ENCODE results near the gene FAM89A. TPM values are rescaled to one million over a fixed set of nuclear protein-coding genes. Genes with fewer than 3 reads are reported as not detected.

Gene FAM89A
- total and polyA plus RNA-seq, 2 donors (not counting 3 experiments of a cell fraction or from before 2014, with no cell fraction given), result 21.0 to 24.0 TPM

DNA sequence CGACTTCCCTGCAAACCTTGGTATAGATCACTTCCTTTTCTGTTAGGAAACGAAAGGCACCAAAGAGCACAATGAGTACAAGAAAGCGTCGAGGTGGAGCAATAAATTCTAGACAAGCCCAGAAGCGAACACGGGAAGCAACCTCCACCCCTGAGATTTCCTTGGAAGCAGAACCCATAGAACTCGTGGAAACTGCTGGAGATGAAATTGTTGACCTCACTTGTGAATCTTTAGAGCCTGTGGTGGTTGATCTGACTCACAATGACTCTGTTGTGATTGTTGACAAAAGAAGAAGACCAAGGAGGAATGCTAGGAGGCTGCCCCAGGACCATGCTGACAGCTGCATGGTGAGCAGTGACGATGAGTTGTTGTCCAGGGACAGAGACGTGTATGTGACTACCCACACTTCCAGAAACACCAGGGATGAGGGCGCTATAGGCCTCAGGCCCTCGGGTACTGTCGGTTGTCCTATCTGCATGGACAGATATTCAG is 18.5 kb downstream of the FAM89A start:
- Histone ChIP-seq H3K27me3 (ENCODE audit: control insufficient read depth in 2 of 2, insufficient read depth in 2 of 2, low read length in 2 of 2) (no peaks in the 10 kb centered on the region), H3K4me1 (ENCODE audit: control insufficient read depth, extremely low read depth, insufficient read depth, low read length) (peaks cover 7% of the 10 kb centered on the region), H3K9me1 (replicated peaks; ENCODE audit: control insufficient read depth, extremely low read depth, insufficient read depth, low read length) (no peaks in the 10 kb centered on the region), H4K20me1 (replicated peaks; ENCODE audit: control insufficient read depth, extremely low read depth, insufficient read depth, low read length) (no peaks in the 10 kb centered on the region), H3K79me2 (ENCODE audit: control insufficient read depth, insufficient read depth, low read length) (no peaks in the 10 kb centered on the region), H2AFZ (ENCODE audit: low read depth, low read length) (no peak overlapping the region), H3K9me3 (replicated peaks; ENCODE audit: control insufficient read depth, insufficient read depth, low read length) (no peaks in the 10 kb centered on the region), H3K4me2 (ENCODE audit: insufficient read depth, low read length) (no peak overlapping the region), H3K4me3 (replicated peaks in 1 of 3; ENCODE audit: insufficient read depth in 1 of 3, low read depth in 1 of 3, low read length in 3 of 3) (no peak overlapping the region), H3K36me3 (ENCODE audit: control insufficient read depth in 2 of 2, extremely low read depth in 1 of 2, insufficient read depth in 2 of 2, low read length in 2 of 2) (peaks cover 0 to 4% of the 10 kb centered on the region in 2 experiments), H3K27ac (ENCODE audit: insufficient read depth, low read depth, low read length) (no peak overlapping the region), H3K9ac (replicated peaks; ENCODE audit: extremely low read depth, insufficient read depth, low read length) (no peak overlapping the region)
- intact Hi-C loops (cut with micrococcal nuclease) (loop anchor here (2.0 kb wide), 2 partner anchors 71 to 189 kb away; no protein-coding TSS in a partner anchor), dilution Hi-C loops (cut with MboI; ENCODE audit: extremely low pct_ligation_motif_present, low sequenced_read_pairs) (no loop called here)
- ChIA-PET POLR2A (interaction anchor here (1.0 kb wide), 1 partner anchor 19 kb away, joined by 3 read pairs; the partner anchor contains the start of gene FAM89A), CTCF (no interaction called here)
- no peak for DNase-seq (ENCODE audit: low read depth, low spot score)
- no TSS peak for BruUV-seq (replicated peaks)
- TF ChIP-seq EZH2 (IDR thresholded peaks at IDR 0.05; ENCODE audit: borderline replicate concordance, low read depth, low read length, severe bottlenecking) (no peak), JUN (IDR thresholded peaks at IDR 0.05; ENCODE audit: borderline replicate concordance, insufficient read depth, insufficient read length, low read depth) (no peak), FOS (IDR thresholded peaks at IDR 0.05; ENCODE audit: borderline replicate concordance, insufficient read depth, low read length) (no peak), MYC (IDR thresholded peaks at IDR 0.05; ENCODE audit: low read depth, low read length) (no peak), GATA2 (IDR thresholded peaks at IDR 0.05; ENCODE audit: insufficient read depth, insufficient read length, low read depth, low read length) (no peak), POLR2AphosphoS5 (IDR thresholded peaks at IDR 0.05; ENCODE audit: insufficient read depth, low read depth, low read length) (no peak), POLR2A (IDR thresholded peaks at IDR 0.05; ENCODE audit: low read depth, low read length) (no peak)
- TF ChIP-seq, protein P1, sequence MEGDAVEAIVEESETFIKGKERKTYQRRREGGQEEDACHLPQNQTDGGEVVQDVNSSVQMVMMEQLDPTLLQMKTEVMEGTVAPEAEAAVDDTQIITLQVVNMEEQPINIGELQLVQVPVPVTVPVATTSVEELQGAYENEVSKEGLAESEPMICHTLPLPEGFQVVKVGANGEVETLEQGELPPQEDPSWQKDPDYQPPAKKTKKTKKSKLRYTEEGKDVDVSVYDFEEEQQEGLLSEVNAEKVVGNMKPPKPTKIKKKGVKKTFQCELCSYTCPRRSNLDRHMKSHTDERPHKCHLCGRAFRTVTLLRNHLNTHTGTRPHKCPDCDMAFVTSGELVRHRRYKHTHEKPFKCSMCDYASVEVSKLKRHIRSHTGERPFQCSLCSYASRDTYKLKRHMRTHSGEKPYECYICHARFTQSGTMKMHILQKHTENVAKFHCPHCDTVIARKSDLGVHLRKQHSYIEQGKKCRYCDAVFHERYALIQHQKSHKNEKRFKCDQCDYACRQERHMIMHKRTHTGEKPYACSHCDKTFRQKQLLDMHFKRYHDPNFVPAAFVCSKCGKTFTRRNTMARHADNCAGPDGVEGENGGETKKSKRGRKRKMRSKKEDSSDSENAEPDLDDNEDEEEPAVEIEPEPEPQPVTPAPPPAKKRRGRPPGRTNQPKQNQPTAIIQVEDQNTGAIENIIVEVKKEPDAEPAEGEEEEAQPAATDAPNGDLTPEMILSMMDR (IDR thresholded peaks at IDR 0.05; ENCODE audit: extremely low read depth in 1 of 2, insufficient read depth in 1 of 2, low read depth in 1 of 2, low read length in 2 of 2), result no peak
- TF ChIP-seq, protein P2, sequence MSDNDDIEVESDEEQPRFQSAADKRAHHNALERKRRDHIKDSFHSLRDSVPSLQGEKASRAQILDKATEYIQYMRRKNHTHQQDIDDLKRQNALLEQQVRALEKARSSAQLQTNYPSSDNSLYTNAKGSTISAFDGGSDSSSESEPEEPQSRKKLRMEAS (IDR thresholded peaks at IDR 0.05; ENCODE audit: insufficient read depth, insufficient read length), result no peak
- no peak for FAIRE-seq

All from endothelial cell of umbilical vein (primary cell).